Measurements from ENCODE around the gene PRKCH.

PRKCH gene

GRCh38 chr14:61558271-61558670, 236.9 kb downstream of the PRKCH start:
- ATAC-seq: no peak

- ATAC-seq: no peak
Observed at GRCh38 chr14:61559641-61560201, 238.3 kb downstream of the PRKCH start.

- no peak for ATAC-seq
Observed at GRCh38 chr14:61560323-61560722, 238.9 kb downstream of the PRKCH start.

GRCh38 chr14:61561104-61561503, 239.7 kb downstream of the PRKCH start:
- ATAC-seq: no peak

- no peak for ATAC-seq
Observed at GRCh38 chr14:61561657-61562276, 240.4 kb downstream of the PRKCH start.

GRCh38 chr14:61562321-61563161, 241.2 kb downstream of the PRKCH start:
- peak; percentile 98 to 99 for ATAC-seq

GRCh38 chr14:61563162-61563511, 241.8 kb downstream of the PRKCH start:
- no peak for ATAC-seq

GRCh38 chr14:61563880-61564617, 242.7 kb downstream of the PRKCH start:
- ATAC-seq: no peak

- ATAC-seq: no peak
Observed at GRCh38 chr14:61564618-61565091, 243.3 kb downstream of the PRKCH start.

- no peak for ATAC-seq
Observed at GRCh38 chr14:61565181-61565580, 243.8 kb downstream of the PRKCH start.

GRCh38 chr14:61565836-61566536, 244.6 kb downstream of the PRKCH start:
- peak; percentile 33 to 37 for ATAC-seq

GRCh38 chr14:61566537-61567225, 245.3 kb downstream of the PRKCH start:
- ATAC-seq: no peak

GRCh38 chr14:61567838-61568571, 246.6 kb downstream of the PRKCH start:
- ATAC-seq: no peak

GRCh38 chr14:61568572-61569011, 247.2 kb downstream of the PRKCH start:
- peak; percentile 68 to 69 for ATAC-seq

GRCh38 chr14:61569308-61569707, 247.9 kb downstream of the PRKCH start:
- ATAC-seq: no peak

GRCh38 chr14:61569812-61570548, 248.6 kb downstream of the PRKCH start:
- ATAC-seq: peak; percentile 37 to 47

- no peak for ATAC-seq
Observed at GRCh38 chr14:61570549-61571290, 249.3 kb downstream of the PRKCH start.

- ATAC-seq: no peak
Observed at GRCh38 chr14:61571917-61572316, 250.5 kb downstream of the PRKCH start.

- ATAC-seq: no peak
Observed at GRCh38 chr14:61573321-61573720, 251.9 kb downstream of the PRKCH start.

Measured in activated CD4-positive, CD25-positive, alpha-beta regulatory T cell treated with anti-CD3 and anti-CD28 coated beads, Interleukin-2, amount 50 U/mL, for 24 hours (primary cell).